ENCODE data around the gene SCRN1. TPM values are rescaled to one million over a fixed set of nuclear protein-coding genes. Genes with fewer than 3 reads are reported as not detected.

The SCRN1 gene
- total RNA-seq, 2 experiments from 2014 or later: 37.1 to 62.7 TPM

- Histone ChIP-seq H3K4me3 (ENCODE audit: low read depth, low read length, poor library complexity, severe bottlenecking) (peak overlapping the region; percentile 100), H2AFZ (ENCODE audit: low read length) (no peak overlapping the region; the same call in 1 of the 2 replicates), H3K9me3 (ENCODE audit: low read length) (no peaks in the 10 kb centered on the region), H3K79me2 (ENCODE audit: insufficient read depth, low read depth, low read length) (peaks cover 56% of the 10 kb centered on the region), H4K20me1 (ENCODE audit: insufficient read depth, low read length) (0 out of 2 replicates have a peak, but pooled peaks cover 4% of the 10 kb centered on the region), H3K27ac (ENCODE audit: low read depth, low read length, poor library complexity, severe bottlenecking) (peak overlapping the region; percentile 77), H3K4me2 (ENCODE audit: low read length) (peak overlapping the region; percentile 81), H3K9me2 (ENCODE audit: insufficient read depth, low read length) (no peaks in the 10 kb centered on the region), H3K36me3 (ENCODE audit: insufficient read depth, low read length) (peaks cover 17% of the 10 kb centered on the region), H3K4me1 (ENCODE audit: insufficient read depth, low read length, poor library complexity, severe bottlenecking) (peaks cover 34% of the 10 kb centered on the region)
- CTCF ChIA-PET (ENCODE audit: unreplicated experiment): no interaction called here
- no peak for TF ChIP-seq EZH2phosphoT487 (IDR thresholded peaks at IDR 0.05; ENCODE audit: borderline replicate concordance, low read depth, low read length)
- no TSS peak for BruUV-seq (replicated peaks)
- POLR2A ChIA-PET: interaction anchor here (0.6 to 2.6 kb wide), 6 partner anchors 20 to 338 kb away, joined by 3 to 10 read pairs (median 4); no protein-coding TSS in a partner anchor
- DNase-seq (ENCODE audit: low spot score): peak; percentile 23
- intact Hi-C loops (cut with micrococcal nuclease; ENCODE audit: unreplicated experiment): loop anchor here (5.0 kb wide), 1 partner anchor 125 kb away; no protein-coding TSS in a partner anchor
These were observed 2.5 kb downstream of the SCRN1 start for GRCh38 chr7:29987083-29987482.

- TF ChIP-seq CTCF (conservative IDR thresholded peaks at IDR 0.05; ENCODE audit: low read length) (no peak), EZH2phosphoT487 (IDR thresholded peaks at IDR 0.05; ENCODE audit: borderline replicate concordance, low read depth, low read length) (no peak)
- intact Hi-C loops (cut with micrococcal nuclease; ENCODE audit: unreplicated experiment): no loop called here
These were observed 9.4 kb downstream of the SCRN1 start for GRCh38 chr7:29980151-29980550.

GRCh38 chr7:29977886-29978651, 11.5 kb downstream of the SCRN1 start:
- Histone ChIP-seq H3K4me1 (ENCODE audit: insufficient read depth, low read length, poor library complexity, severe bottlenecking) (no peaks in the 10 kb centered on the region), H3K36me3 (ENCODE audit: insufficient read depth, low read length) (peaks cover 21% of the 10 kb centered on the region; the same call in 1 of the 2 replicates), H3K4me2 (ENCODE audit: low read length) (no peak overlapping the region), H3K9me2 (ENCODE audit: insufficient read depth, low read length) (no peaks in the 10 kb centered on the region), H3K79me2 (ENCODE audit: insufficient read depth, low read depth, low read length) (peaks cover 63% of the 10 kb centered on the region), H3K9me3 (ENCODE audit: low read length) (no peaks in the 10 kb centered on the region), H4K20me1 (ENCODE audit: insufficient read depth, low read length) (0 out of 2 replicates have a peak, but pooled peaks cover 7% of the 10 kb centered on the region), H2AFZ (ENCODE audit: low read length) (no peak overlapping the region), H3K27ac (ENCODE audit: low read depth, low read length, poor library complexity, severe bottlenecking) (no peak overlapping the region), H3K4me3 (ENCODE audit: low read depth, low read length, poor library complexity, severe bottlenecking) (no peak overlapping the region)
- no TSS peak for BruUV-seq (replicated peaks)
- intact Hi-C loops (cut with micrococcal nuclease; ENCODE audit: unreplicated experiment): no loop called here
- TF ChIP-seq EZH2phosphoT487 (IDR thresholded peaks at IDR 0.05; ENCODE audit: borderline replicate concordance, low read depth, low read length) (no peak), CTCF (conservative IDR thresholded peaks at IDR 0.05; ENCODE audit: low read length) (peak; percentile 70)
- peak; percentile 24 for DNase-seq (ENCODE audit: low spot score)
- ChIA-PET CTCF (ENCODE audit: unreplicated experiment) (no interaction called here), POLR2A (interaction anchor here (0.9 to 1.8 kb wide), 3 partner anchors 19 to 96 kb away, joined by 3 to 5 read pairs (median 3); no protein-coding TSS in a partner anchor)

More at GRCh38 chr7:29980151-29980550, 9.4 kb downstream of the SCRN1 start:
- peaks cover 62% of the 10 kb centered on the region for H3K79me2 ChIP-seq (ENCODE audit: insufficient read depth, low read depth, low read length)
- no peaks in the 10 kb centered on the region for H3K9me3 ChIP-seq (ENCODE audit: low read length)
- CTCF ChIA-PET (ENCODE audit: unreplicated experiment): no interaction called here
- H3K36me3 ChIP-seq (ENCODE audit: insufficient read depth, low read length): peaks cover 27% of the 10 kb centered on the region
- no peak overlapping the region for H2AFZ ChIP-seq (ENCODE audit: low read length)
- H3K4me1 ChIP-seq (ENCODE audit: insufficient read depth, low read length, poor library complexity, severe bottlenecking): no peaks in the 10 kb centered on the region
- no peak overlapping the region for H3K4me2 ChIP-seq (ENCODE audit: low read length)
- TSS peak; percentile 7 for BruUV-seq (replicated peaks)
- POLR2A ChIA-PET: interaction anchor here (1.0 to 1.1 kb wide), 2 partner anchors 11 to 49 kb away, joined by 4 read pairs; no protein-coding TSS in a partner anchor
- no peak for DNase-seq (ENCODE audit: low spot score)
- H4K20me1 ChIP-seq (ENCODE audit: insufficient read depth, low read length): 0 out of 2 replicates have a peak, but pooled peaks cover 3% of the 10 kb centered on the region
- no peaks in the 10 kb centered on the region for H3K9me2 ChIP-seq (ENCODE audit: insufficient read depth, low read length)
- H3K4me3 ChIP-seq (ENCODE audit: low read depth, low read length, poor library complexity, severe bottlenecking): no peak overlapping the region
- H3K27ac ChIP-seq (ENCODE audit: low read depth, low read length, poor library complexity, severe bottlenecking): no peak overlapping the region

All from OCI-LY7 (cell line).